HG03469 (cell line): ENCODE measurements around the gene NKD1.

ENCODE experiments used
- ATAC-seq: cut with Tn5 transposase; IDR thresholded peaks from one replicate; pipeline ENCODE4 v1.9.1; 2021; ENCODE audit warnings: mild to moderate bottlenecking, moderate library complexity, moderate number of reproducible peaks; ENCODE audit not compliant: unreplicated experiment

Gene NKD1

GRCh38 chr16:50640391-50640790 is 92.2 kb downstream of the NKD1 start:
- ATAC-seq, result no peak

DNA sequence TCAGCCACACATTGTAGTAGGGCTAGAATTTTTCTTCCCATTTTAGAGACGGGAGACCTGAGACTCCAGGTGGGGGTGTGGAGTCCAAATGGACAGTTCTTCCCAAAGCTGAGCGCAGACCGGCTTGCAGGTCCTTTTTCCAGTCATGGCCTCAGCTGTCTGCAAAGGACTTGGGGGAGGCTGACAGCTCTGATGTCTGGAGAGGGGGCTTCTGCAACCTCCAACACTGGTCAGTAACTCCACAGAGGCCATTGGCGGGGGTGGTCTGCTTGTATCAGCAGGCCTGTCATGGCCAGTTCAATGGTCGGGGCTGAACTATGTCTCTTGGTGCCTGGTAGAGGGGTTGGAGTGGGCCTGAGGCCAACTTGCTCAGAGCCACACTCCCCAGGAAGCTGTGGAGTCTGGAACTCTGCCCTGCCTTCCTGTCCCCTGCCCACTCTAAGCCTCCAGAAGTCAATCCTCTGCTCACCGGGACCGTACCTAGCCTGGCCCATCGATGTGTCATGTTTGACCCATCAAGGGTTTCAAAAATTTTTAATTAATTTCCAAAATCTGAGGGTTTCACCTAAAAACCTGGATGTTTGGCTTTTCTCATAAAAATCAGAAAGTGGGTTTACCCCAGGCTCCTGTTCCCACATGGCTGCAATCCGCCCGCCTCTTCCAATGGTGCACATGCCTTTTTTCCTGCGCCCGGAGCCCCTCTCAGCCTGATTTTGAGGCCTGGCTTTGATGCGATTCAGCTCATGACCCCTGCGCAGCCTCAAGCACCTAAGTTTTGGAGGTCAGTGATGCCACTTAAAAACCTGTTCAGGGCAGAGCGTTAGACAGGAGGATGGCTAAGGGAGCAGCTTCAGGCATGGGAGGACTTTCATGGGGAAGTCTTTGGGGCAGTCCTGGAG is 93.0 kb downstream of the NKD1 start:
- ATAC-seq, result no peak

GRCh38 chr16:50641818-50642187 is 93.6 kb downstream of the NKD1 start:
- ATAC-seq, result no peak

DNA sequence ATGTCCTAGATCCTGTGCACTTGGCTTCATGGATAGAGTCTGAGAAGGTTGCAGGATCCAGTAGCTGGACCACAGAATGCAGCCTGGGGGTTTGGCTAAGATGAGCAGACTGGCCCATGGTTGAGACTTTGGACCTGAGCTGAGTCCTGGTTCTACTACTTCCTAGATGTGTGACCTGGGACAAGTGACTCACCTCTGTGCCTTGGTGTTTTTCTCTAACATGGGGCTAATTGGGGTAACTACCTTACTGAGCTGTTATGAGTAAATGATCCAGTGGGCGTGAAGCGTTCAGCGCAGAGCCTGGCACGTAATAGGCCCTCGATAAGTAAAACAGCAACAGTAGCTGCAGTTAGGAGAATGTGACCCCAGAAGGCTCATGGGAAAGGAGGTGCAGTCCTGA is 94.2 kb downstream of the NKD1 start:
- no peak for ATAC-seq

- ATAC-seq, result no peak
Measured at GRCh38 chr16:50643192-50643591, 95.0 kb downstream of the NKD1 start.

GRCh38 chr16:50644245-50644644 is 96.0 kb downstream of the NKD1 start:
- ATAC-seq, result no peak

- no peak for ATAC-seq
Measured at GRCh38 chr16:50644729-50645128, 96.5 kb downstream of the NKD1 start.

GRCh38 chr16:50645563-50646220 is 97.5 kb downstream of the NKD1 start:
- ATAC-seq, result no peak

GRCh38 chr16:50646345-50646744 is 98.1 kb downstream of the NKD1 start:
- ATAC-seq, result no peak

- no peak for ATAC-seq
Measured at GRCh38 chr16:50651835-50652438, 103.7 kb downstream of the NKD1 start.

- ATAC-seq, result no peak
Measured at GRCh38 chr16:50652836-50653425, 104.7 kb downstream of the NKD1 start.

GRCh38 chr16:50653633-50654519 is 105.7 kb downstream of the NKD1 start:
- ATAC-seq, result no peak

- ATAC-seq, result no peak
Measured at GRCh38 chr16:50655558-50656055, 107.4 kb downstream of the NKD1 start.

GRCh38 chr16:50657241-50657640 is 109.0 kb downstream of the NKD1 start:
- ATAC-seq, result no peak

DNA sequence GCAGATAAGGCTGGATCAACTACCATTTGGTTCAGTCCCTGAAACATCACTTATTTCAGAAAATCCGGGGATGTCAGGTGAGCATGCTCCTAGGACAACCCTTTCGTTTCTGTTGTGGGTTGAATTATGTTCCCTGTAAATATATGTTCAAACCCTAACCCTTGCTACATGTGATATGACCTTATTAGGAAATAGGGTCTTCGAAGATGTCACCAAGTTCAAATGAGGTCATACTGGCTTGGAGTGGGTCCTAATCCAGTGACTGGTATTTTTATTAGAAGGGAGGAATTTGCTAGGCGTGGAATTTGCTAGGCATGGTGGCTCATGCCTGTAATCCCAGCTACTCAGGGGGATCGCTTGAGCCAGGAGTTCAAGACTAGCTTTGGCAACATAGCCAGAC is 111.6 kb downstream of the NKD1 start:
- ATAC-seq, result no peak

GRCh38 chr16:50662306-50662940 is 114.2 kb downstream of the NKD1 start:
- no peak for ATAC-seq

DNA sequence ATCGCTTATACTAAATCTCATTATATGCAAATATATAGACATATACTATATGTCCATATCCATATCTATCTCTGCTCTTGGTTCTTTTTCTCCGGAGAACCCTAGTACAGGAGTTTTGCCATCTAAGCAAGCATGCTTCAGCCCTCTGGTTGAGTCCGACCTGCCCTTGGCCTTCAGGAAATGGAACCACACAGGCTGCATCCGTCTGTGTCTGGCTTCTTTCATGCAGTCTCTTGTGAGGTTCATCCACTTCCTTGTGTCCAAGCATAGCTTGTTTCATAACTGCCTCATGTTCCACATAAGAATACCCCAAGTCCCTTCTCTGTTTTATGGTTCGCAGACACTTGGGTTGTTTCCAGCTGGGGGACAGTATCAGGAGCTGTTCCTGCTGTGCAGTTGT is 116.1 kb downstream of the NKD1 start:
- ATAC-seq, result no peak

- no peak for ATAC-seq
Measured at GRCh38 chr16:50665128-50665878, 117.1 kb downstream of the NKD1 start.
